ENCODE measurements around the gene MCCC1.
A peak's percentile ranks its signal among the peaks of the same experiment; 100 is the strongest.
"Not testable (repeated sequence)": the region's sequence is repeated elsewhere in the genome, so short reads cannot be mapped to it uniquely, and the experiment has no call there.

MCCC1 gene

DNA sequence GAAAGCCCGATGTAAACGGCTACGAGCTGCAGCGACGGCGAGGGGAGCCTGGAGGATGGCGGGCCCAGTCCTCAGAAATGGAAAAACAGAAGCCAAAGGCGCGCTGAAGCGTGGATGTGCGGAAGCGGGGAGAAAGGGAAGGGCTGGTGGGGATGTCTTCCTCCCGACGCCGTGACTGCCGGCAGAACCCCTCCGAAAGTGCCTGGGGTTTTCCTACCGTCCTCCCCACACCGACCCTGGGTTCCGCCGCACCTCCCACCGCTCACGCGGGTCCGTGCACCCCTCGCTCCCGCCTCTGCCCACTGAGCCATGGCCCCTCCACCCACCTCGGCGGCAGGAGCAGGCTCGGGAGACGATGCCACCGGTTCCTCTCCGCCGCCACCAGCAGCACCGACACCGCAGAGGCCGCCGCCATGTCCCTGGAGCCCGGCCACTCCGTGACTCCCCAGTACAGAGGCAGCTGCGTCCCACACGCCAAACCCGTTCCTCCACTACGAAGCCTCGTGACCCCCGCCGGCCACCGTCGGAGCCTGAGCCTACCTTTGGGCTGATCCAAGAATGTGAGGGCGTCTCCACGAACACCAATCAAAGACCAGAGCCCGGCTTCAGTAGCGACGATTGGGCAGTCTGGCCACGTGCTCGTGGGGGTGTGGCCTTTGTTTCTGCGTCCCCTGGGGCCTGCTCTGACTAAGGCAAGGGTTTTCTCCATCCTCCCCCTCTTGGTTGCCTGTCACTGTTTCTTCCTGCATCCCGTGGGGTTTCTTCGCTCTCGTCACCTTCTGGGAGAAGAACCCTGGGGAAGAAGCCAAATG lies at the start of gene MCCC1:
Gene MCCC1, minus strand, starts transcription at position 471 of the 812 bp plus-strand sequence. Its CDS starts 56 bp downstream, at position 415.
- DNase-seq = peak; percentile 100

DNA sequence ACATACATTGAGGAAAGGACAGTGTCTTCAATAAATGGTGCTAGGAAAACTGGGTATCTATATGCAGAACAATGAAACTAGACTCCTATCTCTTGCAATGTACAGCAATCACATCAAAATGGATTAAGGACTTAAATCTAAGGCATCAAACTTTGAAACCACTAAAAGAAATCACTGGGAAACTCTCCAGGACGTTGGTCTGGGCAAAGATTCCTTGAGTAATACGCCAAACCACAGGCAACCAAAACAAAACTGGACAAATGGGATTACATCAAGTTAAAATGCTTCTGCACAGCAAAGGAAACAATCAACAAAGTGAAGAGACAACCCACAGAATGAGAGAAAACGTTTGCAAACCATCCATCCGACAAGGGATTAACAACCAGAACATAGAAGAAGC lies 48.8 kb upstream of the MCCC1 start:
- DNase-seq = no peak

DNA sequence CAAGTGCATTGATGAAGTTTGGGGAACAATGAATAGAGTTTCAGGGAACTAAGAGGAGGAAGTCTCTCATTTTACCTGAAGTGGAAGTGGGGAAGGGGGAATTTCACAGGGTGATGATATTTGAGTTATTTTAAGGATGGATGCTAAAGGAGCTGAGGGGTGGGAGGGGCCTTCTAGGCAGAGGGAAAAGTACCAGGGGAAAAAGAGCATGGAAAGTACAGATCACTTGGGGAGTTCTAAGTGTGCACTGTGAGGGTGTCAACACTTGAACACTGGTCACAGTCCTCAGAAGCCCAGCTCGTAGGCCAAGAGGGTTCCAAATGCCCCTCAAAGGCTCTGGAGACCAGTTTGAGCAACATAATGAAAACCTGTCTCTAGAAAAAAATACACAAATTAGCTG lies 45.1 kb upstream of the MCCC1 start:
- DNase-seq = no peak

DNA sequence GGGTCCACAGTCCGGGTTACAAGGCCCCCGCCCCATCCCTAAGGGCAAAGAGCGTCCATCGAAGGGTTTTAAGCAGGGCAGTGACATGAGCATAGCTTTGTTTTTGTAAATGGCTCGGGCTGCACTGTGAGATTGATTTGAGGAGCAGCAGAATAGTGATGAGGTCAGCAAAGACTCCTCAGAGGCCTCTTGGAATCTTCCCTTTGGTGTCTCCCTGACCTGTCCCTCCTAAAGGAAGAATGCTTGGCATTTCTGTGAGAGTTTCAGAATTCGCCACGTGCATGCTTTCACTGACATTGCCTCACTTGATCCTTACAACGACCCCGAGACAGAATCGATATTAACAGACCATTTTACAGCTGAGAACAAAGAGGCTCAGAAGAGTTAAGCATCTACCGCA lies 42.9 kb upstream of the MCCC1 start:
- DNase-seq = no peak

DNA sequence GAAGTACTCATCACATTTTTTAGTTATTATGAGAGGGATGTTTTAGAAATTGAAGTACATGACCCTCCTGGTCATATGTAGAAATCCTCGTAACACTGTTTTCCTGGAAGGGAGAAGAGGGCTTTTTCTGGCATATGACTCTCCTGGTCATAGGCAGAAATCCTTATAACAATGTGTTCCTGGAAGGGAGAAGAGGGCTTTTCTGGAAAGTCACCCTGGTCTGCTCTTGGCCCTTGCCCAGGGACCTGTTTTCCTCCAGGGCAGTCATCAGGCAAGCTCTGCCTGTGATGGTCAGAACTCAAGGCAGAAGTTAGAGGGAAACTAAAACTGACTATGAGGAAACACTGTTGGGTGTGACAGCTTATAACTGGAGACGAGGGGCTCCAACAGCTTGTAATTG lies 35.5 kb upstream of the MCCC1 start:
- DNase-seq = no peak

DNA sequence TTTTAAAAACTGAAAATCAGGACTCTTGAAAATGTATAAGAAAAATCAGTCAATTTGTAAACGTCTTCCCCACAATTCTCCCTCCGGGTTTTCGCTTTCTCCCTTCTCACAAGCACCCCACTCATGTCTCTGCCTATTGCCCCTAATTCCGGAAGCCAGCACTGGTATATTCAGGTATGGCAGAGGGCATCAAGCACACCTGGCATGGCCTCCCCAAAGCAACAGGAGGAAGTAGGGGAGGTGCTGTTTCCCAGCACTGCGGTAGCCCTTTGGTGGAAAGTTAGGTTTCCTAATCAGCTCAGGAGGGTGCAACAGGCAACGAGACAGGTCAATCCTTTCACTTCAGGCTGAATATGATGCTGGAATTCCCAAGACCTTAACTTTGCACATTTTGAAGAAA lies 33.1 kb upstream of the MCCC1 start:
- DNase-seq = no peak

DNA sequence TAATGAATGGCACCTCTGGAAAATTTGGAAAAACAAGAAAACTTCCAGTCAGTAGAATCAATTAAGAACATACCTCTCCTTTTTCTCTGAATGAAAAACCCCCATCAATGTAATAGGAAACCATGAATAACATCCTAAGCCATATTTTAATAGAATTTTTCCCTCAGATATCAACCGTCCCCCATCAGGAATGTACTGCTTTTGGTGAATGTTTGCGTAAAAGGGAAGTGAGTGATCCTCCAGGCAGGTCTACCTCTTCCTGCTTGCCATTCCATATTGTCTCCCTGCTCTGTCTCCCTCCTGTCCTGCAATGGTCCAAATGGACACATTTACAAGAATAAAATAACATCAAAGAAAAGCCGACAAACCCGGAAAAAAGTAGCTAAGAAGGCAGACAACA lies 32.4 kb upstream of the MCCC1 start:
- DNase-seq = no peak

DNA sequence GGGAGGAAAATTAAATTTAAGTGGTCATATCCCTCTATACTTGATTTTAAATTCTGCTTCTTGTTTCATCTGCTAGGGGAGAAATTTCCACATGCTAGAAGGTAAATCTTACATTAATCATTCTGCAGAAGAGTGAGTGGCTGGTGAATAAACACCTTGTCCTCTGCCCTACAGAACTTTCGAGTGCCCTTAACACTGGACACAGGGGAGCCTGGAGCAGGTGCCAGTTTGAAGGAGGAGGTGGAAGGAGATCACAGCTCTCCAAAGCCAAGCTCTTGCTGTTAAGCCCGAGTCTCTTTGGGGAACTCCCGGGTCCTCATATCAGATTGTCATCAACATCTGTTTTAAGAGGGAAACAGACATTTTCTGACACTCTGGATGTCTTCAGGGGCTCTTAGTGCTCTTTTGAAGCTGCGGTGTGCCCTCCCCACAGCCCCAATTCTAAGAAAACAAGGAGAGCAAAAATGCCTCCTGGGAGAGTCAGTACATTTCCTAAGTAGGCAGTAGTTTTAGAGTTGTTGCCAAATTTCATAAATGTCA lies 32.0 kb upstream of the MCCC1 start:
- DNase-seq = no peak

DNA sequence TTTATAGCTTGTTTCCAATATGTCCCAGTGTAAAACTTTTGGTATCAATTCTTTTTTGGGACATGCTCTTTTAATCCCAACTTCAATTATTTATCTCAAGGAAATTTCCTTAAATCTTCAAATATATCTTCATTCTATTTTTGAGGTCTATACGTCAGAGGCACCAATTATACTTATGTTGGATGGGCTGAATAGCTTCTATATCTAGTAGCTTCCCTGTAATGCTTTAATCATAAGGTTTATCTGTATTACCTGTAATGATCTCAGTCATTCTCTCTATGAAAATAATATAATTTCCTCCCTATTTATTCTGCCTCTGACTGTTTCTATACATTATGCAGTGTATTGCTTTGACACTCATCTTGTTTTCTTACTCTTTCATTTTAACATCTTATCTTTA lies 29.9 kb upstream of the MCCC1 start:
- DNase-seq = no peak

DNA sequence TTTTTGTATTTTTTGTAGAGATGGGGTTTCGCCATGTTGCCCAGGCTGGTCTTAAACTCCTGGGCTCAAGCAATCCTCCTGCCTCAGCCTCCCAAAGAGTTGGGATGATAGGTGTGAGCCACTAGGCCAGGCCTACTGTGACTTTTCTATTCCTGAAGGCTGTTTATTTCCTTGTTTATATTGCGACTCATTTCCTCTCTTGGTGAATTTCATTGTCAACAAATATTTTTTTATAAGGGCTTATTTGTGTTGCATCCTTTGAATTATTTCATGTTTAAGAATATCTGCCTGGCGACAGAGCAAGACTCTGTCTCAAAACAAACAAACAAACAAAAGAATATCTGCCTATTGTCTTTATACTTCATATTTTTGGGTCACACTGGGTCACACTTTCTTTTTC lies 29.4 kb upstream of the MCCC1 start:
- DNase-seq = no peak

DNA sequence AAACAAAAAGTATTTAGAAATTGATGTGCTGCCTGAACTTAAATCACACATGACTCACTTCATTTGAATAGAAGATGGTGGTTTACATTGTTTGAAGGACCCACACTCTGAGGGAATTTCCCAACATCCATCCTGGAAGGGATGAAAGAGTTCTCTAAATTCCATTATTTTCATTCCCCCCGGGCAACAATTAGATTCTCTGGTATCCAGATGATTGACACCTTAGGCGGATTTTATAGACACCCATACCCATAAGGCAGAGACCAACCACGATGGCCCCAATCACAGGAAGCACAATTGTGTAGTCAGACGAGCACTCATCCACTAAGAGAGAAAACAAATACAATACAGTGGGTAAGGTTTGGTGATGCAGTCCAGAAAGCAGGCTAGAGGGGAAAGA lies 24.6 kb upstream of the MCCC1 start:
- DNase-seq = no peak

DNA sequence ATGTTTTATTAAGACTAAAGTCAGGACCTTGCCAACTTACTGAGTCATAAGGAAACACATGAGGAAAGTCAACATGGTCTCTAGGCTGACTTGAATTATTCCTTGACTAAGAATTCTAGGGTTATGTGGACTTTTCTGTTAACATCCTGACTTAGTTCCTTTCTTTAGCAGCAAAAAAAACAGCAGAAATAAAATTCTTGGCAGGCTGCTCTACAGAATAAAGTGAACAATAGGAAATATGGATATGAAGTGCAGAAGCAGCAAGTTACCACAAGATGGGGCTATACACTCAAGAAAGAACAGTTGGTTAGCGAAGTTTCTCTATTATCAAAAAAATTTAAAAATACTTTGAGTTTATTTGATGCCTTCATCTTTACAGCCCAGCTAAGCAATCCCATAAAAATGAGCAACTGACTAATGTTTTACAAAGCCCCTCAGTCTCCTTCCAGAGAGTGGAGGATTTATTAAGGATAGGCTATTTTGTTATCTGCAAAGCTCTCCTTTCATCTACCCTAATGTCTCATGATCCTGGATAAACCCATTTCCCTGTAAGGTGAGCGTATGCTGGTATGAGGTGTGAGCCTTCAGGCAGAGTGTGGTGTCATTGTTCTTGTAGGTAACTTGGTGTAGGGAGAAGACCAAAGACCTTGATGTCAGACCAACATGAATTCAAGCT lies 23.1 kb upstream of the MCCC1 start:
- DNase-seq = peak; percentile 38

DNA sequence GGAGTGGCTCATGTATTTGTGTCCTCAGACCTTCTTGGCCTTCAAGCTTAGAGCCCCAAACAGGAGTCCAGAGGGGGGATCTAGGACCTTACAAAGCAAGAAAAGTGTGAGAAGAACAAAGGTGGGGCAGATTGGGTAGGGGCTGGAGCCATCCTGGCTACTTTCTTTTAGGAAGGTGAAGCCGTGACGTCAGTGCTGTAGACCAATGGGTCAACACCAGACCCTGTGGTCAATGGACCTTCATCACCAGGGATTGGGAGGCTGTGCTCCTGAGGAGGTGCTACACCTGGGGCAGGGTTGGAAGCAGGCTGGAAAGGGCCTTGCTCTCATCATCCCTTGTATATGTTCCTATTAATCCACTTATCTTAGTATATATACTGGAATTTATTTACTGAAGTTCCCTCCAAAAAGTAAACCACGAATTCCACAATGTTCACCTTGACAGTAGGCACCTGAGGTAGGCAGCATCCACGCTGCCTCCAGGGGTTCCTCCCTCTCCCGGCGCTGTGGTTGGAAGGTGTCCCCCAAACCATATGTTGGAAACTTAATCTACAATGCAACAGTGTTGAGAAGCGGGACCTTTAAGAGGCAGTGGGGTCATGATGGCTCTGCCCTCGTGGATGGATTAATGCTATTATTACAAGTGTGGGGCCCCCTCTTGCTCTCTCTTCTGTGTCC lies 21.4 kb upstream of the MCCC1 start:
- no peak for DNase-seq

DNA sequence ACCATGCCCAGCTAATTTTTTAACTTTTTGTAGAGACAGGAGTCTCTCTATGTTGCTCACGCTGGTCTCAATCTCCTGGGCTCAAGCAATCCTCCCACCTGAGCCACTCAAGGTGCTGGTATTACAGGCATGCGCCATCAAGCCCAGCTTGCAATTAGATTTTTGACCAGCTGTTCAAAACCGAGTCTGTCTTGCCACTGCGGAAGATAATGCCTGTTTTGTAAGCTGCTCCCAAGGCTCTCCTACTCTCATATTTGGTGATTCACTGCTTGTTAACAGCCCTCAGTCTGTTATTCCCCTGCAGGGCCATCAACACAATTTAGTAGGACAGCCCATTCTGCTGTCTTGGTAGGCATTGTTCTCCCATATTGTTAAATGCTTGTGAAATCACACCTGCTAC lies 17.8 kb upstream of the MCCC1 start:
- no peak for DNase-seq

DNA sequence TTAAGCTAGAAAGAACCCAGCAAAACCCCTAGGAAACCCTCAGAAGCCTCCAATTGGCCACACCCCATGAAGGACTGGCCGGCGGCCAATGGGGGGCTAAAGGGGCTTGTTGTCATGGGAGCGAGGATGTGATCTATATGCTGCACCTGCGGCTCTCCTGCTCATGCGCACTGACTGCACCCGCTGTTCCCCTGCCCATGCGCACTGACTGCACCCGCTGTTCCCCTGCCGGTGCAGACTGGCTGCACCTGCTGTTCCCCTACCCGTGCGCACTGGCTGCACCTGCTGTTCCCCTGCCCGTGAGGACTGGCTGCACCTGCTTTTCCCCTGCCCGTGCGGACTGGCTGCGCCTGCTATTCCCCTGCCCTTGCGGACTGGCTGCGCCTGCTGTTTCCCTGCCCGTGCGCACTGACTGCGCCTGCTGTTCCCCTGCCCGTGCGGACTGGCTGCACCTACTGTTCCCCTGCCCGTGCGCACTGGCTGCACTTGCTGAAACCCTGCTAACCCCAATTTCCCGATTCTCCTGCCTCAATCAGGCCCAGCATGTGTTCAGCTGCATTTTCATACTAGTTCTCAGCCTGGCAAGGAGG lies 16.8 kb upstream of the MCCC1 start:
- DNase-seq = peak; percentile 100

DNA sequence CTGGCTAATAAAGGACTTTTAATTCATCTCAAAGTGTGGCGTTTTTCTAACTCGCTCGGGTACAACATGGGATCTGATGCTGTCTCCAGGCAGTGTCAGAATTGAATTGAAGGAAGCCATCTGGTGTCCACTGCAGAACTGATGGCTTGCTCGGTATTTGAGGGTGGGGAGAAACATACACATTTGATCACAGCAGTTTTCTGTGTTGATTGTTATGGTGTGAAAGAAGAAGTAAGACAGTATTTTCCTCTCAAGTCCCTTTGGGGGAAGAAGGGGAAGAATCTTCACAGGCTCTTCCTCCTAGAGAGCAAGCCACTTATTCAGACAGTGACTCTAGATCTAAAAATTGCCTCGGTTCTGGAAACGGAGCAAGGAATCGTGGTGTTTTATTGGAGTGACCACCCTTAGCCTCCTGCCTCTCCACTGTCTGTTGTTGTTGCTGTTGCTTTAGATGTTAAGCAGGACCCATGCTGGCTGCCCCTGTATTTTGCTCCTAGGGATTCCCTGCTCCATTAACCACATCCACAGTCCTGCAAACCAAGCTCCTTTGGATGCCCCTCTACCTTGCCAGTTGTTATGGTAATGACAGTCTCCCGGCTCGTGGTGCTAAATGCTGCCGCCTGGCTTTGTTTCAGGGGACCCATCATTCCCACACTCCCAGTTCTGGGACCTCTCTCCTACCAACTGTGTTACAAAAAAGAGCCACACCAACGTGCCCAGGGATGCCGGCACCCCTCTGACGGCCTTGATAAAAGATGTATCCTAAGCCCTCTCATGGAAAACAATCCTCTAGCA lies 15.3 kb upstream of the MCCC1 start:
- DNase-seq = peak; percentile 80

DNA sequence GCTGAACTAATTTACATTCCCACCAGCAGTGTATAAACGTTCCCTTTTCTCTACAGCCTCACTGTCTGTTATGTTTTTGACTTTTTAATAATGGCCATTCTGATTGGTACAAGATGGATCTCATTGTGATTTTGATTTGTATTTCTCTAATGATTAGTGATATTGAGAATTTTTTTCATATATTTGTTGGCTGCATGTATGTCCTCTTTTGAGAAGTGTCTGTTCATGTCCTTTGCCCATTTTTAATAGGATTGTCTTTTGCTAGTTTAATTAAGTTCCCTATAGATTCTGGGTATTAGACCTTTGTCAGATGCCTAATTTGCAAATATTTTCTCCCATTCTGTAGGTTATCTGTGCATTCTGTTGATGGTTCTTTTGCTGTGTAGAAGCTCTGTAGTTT lies 10.6 kb upstream of the MCCC1 start:
- DNase-seq = not testable (repeated sequence)

DNA sequence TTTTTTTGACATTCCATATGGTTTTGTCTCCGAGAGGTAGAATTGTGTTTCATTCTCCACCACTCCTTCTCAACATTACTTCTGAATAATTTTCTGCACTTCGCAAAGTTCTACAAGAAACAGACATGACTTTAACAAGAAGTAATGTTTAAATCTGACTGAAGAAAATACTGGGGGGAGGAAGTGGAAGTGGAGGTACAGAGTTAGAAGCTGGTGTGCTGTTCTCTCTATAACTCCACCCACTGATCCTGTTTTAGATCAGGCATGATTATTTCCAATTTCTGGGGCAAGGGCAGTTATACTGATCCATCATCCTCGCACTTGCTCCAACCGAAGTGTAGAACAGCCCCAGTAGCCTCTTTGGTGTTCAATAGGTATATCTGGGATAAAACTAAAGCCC lies 9.2 kb upstream of the MCCC1 start:
- no peak for DNase-seq

DNA sequence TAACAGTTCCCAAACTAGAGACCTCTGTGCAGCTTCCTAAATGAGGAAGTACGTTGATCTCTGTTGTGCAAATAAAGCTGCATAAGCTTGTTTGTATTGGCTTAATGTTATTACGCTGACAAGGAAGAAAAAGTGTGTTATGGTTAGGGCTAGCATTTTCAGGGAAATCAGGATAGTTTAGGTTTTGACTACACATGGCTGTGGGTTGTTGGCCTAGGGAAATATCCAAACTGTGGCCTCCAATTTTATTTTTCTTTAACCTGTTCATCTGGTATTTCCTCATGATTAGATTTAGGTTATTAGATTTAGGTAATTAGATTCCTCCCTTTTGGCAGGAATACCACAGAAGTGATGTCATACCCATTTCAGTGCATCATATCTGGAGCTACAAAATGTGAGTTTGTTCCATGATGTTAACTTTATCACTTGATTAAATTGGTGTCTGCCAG lies 8.7 kb upstream of the MCCC1 start:
- no peak for DNase-seq

DNA sequence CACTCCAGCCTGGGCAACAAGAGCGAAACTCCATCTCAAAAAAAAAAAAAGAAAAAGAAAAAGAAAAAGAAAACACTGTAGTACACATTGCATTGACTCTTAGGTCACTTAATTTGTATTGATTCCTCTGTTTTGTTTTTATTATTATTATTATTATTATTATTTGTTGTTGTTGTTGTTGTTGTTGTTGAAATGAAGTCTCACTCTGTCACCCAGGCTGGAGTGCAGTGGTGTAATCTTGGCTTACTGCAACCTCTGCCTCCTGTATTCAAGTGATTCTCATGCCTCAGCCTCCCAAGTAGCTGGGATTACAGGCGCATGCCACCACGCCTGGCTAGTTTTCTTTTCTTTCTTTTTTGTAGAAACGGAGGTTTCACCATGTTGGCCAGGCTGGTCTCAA lies 8.1 kb upstream of the MCCC1 start:
- DNase-seq = not testable (repeated sequence)

DNA sequence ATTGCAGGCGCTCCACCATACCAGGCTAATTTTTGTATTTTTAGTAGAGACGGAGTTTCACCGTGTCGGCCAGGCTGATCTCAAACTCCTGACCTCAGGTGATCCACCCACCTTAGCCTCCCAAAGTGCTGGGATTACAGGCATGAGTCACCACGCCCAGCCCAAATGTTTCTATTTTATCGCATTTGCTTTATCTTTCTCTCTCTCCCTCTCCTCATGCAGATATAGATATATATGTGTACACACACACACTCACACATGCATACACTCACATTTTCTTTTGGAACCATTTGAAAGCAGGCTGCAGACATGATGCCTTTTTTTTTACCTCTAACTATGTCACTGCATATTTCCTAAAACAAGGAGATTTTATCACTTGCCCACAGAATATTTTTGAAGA lies 7.3 kb upstream of the MCCC1 start:
- no peak for DNase-seq

DNA sequence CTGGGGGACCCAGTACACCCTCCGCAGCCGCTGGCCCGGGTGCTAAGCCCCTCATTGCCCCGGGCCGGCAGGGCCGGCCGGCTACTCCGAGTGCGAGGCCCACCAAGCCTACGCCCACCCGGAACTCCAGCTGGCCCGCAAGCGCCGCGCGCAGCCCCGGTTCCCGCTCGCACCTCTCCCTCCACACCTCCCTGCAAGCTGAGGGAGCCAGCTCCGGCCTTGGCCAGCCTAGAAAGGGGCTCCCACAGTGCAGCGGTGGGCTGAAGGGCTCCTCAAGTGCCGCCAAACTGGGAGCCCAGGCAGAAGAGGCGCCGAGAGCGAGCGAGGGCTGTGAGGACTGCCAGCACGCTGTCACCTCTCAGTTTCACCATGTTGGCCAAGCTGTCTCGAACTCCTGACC lies 4.7 kb upstream of the MCCC1 start:
- not testable (repeated sequence) for DNase-seq
